ENCODE results near the gene TSSK6.

The TSSK6 gene

GRCh38 chr19:19535311-19536191 is 20.2 kb upstream of the TSSK6 start:
- Histone ChIP-seq H3K4me2 (ENCODE audit: low read length) (no peak overlapping the region), H3K4me1 (ENCODE audit: control insufficient read depth, insufficient read depth, low read length) (peaks cover 20% of the 10 kb centered on the region), H3K9me3 (replicated peaks; ENCODE audit: low read length) (no peaks in the 10 kb centered on the region), H3K27me3 (ENCODE audit: control insufficient read depth, insufficient read depth, low read length) (peaks cover 24% of the 10 kb centered on the region), H3K36me3 (ENCODE audit: insufficient read depth, low read length) (no peaks in the 10 kb centered on the region), H3K4me3 (ENCODE audit: low read length) (no peak overlapping the region), H3K9ac (ENCODE audit: low read depth, low read length) (no peak overlapping the region)

DNA sequence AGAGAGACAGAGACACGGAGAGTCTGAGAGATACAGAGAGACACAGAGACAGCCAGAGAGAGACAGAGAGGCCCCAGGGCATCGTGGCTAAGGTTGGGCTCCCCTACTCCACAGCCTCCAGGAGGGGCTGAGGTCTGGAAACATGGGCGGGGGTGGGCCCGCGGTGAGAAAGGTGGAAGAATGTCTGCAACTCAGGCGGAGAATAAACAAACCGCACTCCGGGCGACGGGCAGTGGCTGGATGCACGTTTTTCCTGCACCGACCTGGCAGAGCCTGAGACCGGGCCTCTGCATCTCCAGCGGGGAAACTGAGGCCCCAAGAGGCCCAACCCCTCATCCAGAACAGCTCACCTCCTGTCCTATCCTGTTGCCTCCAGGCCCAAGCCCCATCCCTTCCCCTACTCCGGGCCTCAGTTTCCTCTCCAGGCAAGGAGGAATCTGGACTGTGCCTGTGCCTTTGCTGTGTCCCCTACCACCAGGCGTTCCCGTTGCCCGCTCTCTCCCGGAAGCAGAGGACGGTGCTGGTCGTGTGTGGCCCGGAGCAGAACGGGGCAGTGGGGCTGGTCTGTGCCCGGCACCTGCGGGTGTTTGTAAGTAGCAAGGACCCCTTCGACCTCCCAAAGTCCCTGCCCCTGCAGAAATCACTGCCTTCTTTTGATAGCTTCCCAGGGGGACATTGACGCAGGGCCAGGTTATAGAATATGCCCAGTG is 19.4 kb upstream of the TSSK6 start:
- H3K4me1 ChIP-seq (ENCODE audit: control insufficient read depth, insufficient read depth, low read length): peaks cover 26% of the 10 kb centered on the region

DNA sequence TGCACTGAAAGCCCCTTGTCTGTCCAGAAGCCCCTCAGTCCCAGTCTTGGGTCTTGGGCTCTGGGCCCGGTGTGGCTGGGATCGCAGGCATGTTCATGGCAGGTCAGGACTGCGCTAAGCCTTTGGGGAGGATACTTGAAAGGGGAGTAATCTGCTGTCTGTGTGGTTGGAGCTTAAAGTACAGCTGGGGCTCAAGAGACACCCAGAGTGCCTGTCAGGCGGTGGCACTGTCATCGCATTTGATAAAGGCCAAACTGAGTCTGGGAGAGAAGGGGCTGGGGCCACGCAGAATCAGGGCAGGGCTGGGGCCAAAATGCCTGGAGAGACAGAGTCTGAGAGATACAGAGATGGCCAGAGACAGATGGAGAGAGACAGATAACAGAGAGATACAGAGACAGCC is 18.5 kb upstream of the TSSK6 start:
- Histone ChIP-seq H3K27me3 (ENCODE audit: control insufficient read depth, insufficient read depth, low read length) (peaks cover 14% of the 10 kb centered on the region), H3K36me3 (ENCODE audit: insufficient read depth, low read length) (peaks cover 2% of the 10 kb centered on the region), H3K9ac (ENCODE audit: low read depth, low read length) (no peak overlapping the region), H3K4me2 (ENCODE audit: low read length) (no peak overlapping the region), H3K4me3 (ENCODE audit: low read length) (no peak overlapping the region), H3K9me3 (replicated peaks; ENCODE audit: low read length) (no peaks in the 10 kb centered on the region), H3K4me1 (ENCODE audit: control insufficient read depth, insufficient read depth, low read length) (peaks cover 26% of the 10 kb centered on the region)

More for the DNA sequence above, 19.4 kb upstream of the TSSK6 start:
- Histone ChIP-seq H3K36me3 (ENCODE audit: insufficient read depth, low read length) (no peaks in the 10 kb centered on the region), H3K4me2 (ENCODE audit: low read length) (no peak overlapping the region), H3K27me3 (ENCODE audit: control insufficient read depth, insufficient read depth, low read length) (peaks cover 18% of the 10 kb centered on the region), H3K9me3 (replicated peaks; ENCODE audit: low read length) (no peaks in the 10 kb centered on the region), H3K4me3 (ENCODE audit: low read length) (no peak overlapping the region), H3K9ac (ENCODE audit: low read depth, low read length) (no peak overlapping the region)

DNA sequence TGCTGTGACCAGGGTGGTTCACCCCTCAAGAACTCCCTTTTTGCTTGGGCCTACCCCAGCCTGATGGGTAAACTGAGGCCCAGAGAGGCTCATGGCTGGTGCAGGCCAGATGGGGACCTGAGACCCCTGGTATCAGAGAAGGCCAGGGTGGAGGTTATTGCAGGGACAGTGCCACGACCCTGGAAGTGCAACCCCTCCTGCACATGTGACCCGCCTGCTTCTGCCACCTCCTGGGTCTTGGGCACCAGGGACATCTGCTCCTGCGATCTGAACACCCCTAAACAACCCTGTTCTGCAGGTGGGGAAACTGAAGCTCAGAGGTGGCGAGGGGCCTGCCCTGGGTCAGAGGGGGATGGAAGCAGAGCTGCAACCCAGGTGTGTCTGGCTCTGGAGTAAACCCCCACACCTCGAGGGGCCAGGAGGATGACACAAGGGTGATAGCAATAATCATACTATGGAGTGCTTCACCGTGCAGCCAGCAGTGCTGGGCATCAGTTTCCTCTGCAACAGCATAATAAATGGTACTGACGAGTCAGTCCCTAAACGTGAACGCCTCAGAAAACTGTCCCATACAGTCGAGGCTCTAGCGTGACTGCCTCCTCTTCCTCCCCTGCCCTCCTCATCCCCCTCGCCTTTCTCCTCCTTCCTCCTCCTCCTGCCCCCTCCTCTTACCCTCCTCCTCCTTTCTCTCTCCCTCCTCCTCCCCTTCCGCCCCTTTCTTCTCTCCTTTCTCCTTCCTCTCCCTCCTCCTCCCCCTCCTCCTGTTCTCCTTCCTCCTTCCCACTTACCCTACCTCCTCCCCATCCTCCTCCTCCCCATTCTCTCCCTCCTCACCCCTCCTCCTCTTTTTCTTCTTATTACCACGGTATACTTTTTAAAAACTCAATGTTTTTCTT is 17.7 kb upstream of the TSSK6 start:
- no peak overlapping the region for H3K9ac ChIP-seq (ENCODE audit: low read depth, low read length)
- H3K36me3 ChIP-seq (ENCODE audit: insufficient read depth, low read length): peaks cover 8% of the 10 kb centered on the region
- H3K27me3 ChIP-seq (ENCODE audit: control insufficient read depth, insufficient read depth, low read length): peaks cover 7% of the 10 kb centered on the region
- no peaks in the 10 kb centered on the region for H3K9me3 ChIP-seq (replicated peaks; ENCODE audit: low read length)
- H3K4me3 ChIP-seq (ENCODE audit: low read length): no peak overlapping the region
- H3K4me1 ChIP-seq (ENCODE audit: control insufficient read depth, insufficient read depth, low read length): peaks cover 18% of the 10 kb centered on the region
- no peak overlapping the region for H3K4me2 ChIP-seq (ENCODE audit: low read length)

DNA sequence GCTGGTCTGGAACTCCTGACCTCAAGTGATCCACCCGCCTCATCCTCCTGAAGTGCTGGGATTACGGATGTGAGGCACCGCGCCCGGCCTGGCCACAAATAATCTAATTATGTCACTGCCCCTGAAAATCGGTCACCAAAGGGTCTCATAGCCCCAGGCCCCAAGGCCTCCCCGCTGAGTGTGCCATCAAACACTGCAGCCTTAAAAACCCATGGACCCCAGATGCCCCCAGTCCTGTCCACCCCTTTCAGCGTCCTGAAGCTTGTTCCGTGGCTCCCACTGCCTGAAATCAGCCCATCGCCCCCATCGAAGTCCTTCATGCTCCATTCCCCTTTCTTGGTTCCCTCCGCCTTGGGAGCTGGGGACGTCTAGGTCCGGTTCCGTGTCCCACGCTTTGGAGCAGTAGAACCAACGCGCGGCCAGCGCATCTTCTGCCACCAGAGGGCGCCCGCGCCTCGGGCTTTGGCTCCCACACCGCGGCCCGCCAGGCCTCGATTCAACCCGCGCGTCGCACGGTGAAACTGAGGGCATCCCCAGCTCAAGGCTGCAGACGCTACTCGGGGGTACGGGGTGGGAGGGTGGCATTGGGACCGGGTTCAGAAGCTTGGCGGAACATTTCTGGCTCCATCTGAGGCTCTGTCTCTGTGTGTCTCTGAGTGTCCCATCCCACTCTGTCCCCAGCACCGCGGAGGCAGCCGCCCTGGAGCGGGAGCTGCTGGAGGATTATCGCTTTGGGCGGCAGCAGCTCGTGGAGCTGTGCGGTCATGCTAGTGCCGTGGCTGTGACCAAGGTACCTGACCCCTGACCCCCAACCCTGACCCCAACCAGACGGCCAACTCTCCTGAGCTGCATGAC is 16.8 kb upstream of the TSSK6 start:
- H3K36me3 ChIP-seq (ENCODE audit: insufficient read depth, low read length): peaks cover 16% of the 10 kb centered on the region
- no peak overlapping the region for H3K4me3 ChIP-seq (ENCODE audit: low read length)
- H3K9me3 ChIP-seq (replicated peaks; ENCODE audit: low read length): no peaks in the 10 kb centered on the region
- peak overlapping the region; percentile 42 for H3K4me2 ChIP-seq (ENCODE audit: low read length)
- H3K4me1 ChIP-seq (ENCODE audit: control insufficient read depth, insufficient read depth, low read length): peaks cover 12% of the 10 kb centered on the region
- no peak overlapping the region for H3K9ac ChIP-seq (ENCODE audit: low read depth, low read length)
- no peaks in the 10 kb centered on the region for H3K27me3 ChIP-seq (ENCODE audit: control insufficient read depth, insufficient read depth, low read length)

- Histone ChIP-seq H3K27me3 (ENCODE audit: control insufficient read depth, insufficient read depth, low read length) (no peaks in the 10 kb centered on the region), H3K9ac (ENCODE audit: low read depth, low read length) (no peak overlapping the region), H3K4me3 (ENCODE audit: low read length) (no peak overlapping the region), H3K4me2 (ENCODE audit: low read length) (no peak overlapping the region), H3K4me1 (ENCODE audit: control insufficient read depth, insufficient read depth, low read length) (peaks cover 12% of the 10 kb centered on the region), H3K36me3 (ENCODE audit: insufficient read depth, low read length) (peaks cover 26% of the 10 kb centered on the region), H3K9me3 (replicated peaks; ENCODE audit: low read length) (no peaks in the 10 kb centered on the region)
These were observed 15.5 kb upstream of the TSSK6 start for GRCh38 chr19:19530889-19531288.

GRCh38 chr19:19530423-19530804 is 15.1 kb upstream of the TSSK6 start:
- H3K9me3 ChIP-seq (replicated peaks; ENCODE audit: low read length): no peaks in the 10 kb centered on the region
- H3K9ac ChIP-seq (ENCODE audit: low read depth, low read length): no peak overlapping the region
- peaks cover 12% of the 10 kb centered on the region for H3K4me1 ChIP-seq (ENCODE audit: control insufficient read depth, insufficient read depth, low read length)
- H3K36me3 ChIP-seq (ENCODE audit: insufficient read depth, low read length): peaks cover 26% of the 10 kb centered on the region
- H3K4me3 ChIP-seq (ENCODE audit: low read length): no peak overlapping the region
- no peak overlapping the region for H3K4me2 ChIP-seq (ENCODE audit: low read length)
- no peaks in the 10 kb centered on the region for H3K27me3 ChIP-seq (ENCODE audit: control insufficient read depth, insufficient read depth, low read length)

- Histone ChIP-seq H3K9ac (ENCODE audit: low read depth, low read length) (no peak overlapping the region), H3K36me3 (ENCODE audit: insufficient read depth, low read length) (peaks cover 28% of the 10 kb centered on the region), H3K4me3 (ENCODE audit: low read length) (no peak overlapping the region), H3K4me2 (ENCODE audit: low read length) (no peak overlapping the region), H3K27me3 (ENCODE audit: control insufficient read depth, insufficient read depth, low read length) (no peaks in the 10 kb centered on the region), H3K9me3 (replicated peaks; ENCODE audit: low read length) (no peaks in the 10 kb centered on the region), H3K4me1 (ENCODE audit: control insufficient read depth, insufficient read depth, low read length) (peaks cover 12% of the 10 kb centered on the region)
These were observed 14.6 kb upstream of the TSSK6 start for GRCh38 chr19:19529783-19530422.

GRCh38 chr19:19528721-19529490 is 13.6 kb upstream of the TSSK6 start, which contains the start of gene YJEFN3:
TSS of gene YJEFN3 (plus strand) at chr19:19528911. CDS start at chr19:19528933, 22 bp downstream.
- H3K36me3 ChIP-seq (ENCODE audit: insufficient read depth, low read length): peaks cover 30% of the 10 kb centered on the region
- H3K4me2 ChIP-seq (ENCODE audit: low read length): no peak within 1 kb of the TSS
- H3K4me3 ChIP-seq (ENCODE audit: low read length): no peak within 1 kb of the TSS
- no peaks in the 10 kb centered on the region for H3K9me3 ChIP-seq (replicated peaks; ENCODE audit: low read length)
- peaks cover 12% of the 10 kb centered on the region for H3K4me1 ChIP-seq (ENCODE audit: control insufficient read depth, insufficient read depth, low read length)
- no peaks in the 10 kb centered on the region for H3K27me3 ChIP-seq (ENCODE audit: control insufficient read depth, insufficient read depth, low read length)
- no peak within 1 kb of the TSS for H3K9ac ChIP-seq (ENCODE audit: low read depth, low read length)

Data from skeletal muscle satellite cell (primary cell).